Thymus (tissue), 11 donors: ENCODE measurements around the gene ASIC2. TPM values are rescaled to one million over a fixed set of nuclear protein-coding genes. Genes with fewer than 3 reads are reported as not detected.

Experiments
- DNase-seq, 9 donors: peaks; one replicate each; pipeline ENCODE4 v3.0.0-alpha.2; 2013; ENCODE audit warnings: low spot score in 9 of 9, low read depth in 6 of 9, missing footprints in 1 of 9
- H3K27ac ChIP-seq, 2 donors: one replicate each; pipeline ENCODE4 v1.5.1; 2013; ENCODE audit warnings: control low read depth in 1 of 2, low read depth in 1 of 2, low read length in 1 of 2, mild to moderate bottlenecking in 1 of 2, moderate library complexity in 1 of 2
- H3K27me3 ChIP-seq, 2 donors: one replicate each; pipeline ENCODE4 v1.5.1; 2013; ENCODE audit warnings: low read length in 1 of 2; ENCODE audit not compliant: control insufficient read depth in 2 of 2, insufficient read depth in 1 of 2
- H3K36me3 ChIP-seq, 2 donors: one replicate each; pipeline ENCODE4 v1.5.1; 2013; ENCODE audit warnings: low read length in 1 of 2, mild to moderate bottlenecking in 1 of 2, moderate library complexity in 1 of 2; ENCODE audit not compliant: control insufficient read depth in 2 of 2, insufficient read depth in 2 of 2
- H3K4me1 ChIP-seq, 2 donors: one replicate each; pipeline ENCODE4 v1.5.1; 2013; ENCODE audit warnings: low read length in 2 of 2; ENCODE audit not compliant: control insufficient read depth in 2 of 2, insufficient read depth in 2 of 2
- H3K4me3 ChIP-seq, 2 donors: one replicate each; pipeline ENCODE4 v1.5.1; 2013; ENCODE audit warnings: low read length in 2 of 2, control low read depth in 1 of 2, mild to moderate bottlenecking in 1 of 2
- H3K9me3 ChIP-seq, 2 donors: one replicate each; pipeline ENCODE4 v1.5.1; 2013; ENCODE audit warnings: low read length in 1 of 2, mild to moderate bottlenecking in 1 of 2; ENCODE audit not compliant: control insufficient read depth in 2 of 2, insufficient read depth in 1 of 2
- WGBS: extraction: QIAGEN DNeasy Blood & Tissue Kit; methylation state at CpG from one replicate; pipeline ENCODE4 v1.1.7; 2013; 5-methylcytosine and 5-hydroxymethylcytosine counted together
- polyA plus RNA-seq: library from polyadenylated mRNA; stranded (reverse); fragments of 200-250 nt; gene quantifications from one replicate; pipeline ENCODE4 v1.2.3, GENCODE V29; 2013
- total RNA-seq: library from RNA; stranded (reverse); fragments of 120-200 nt; gene quantifications from one replicate; pipeline ENCODE4 v1.2.4, GENCODE V29; 2013
- donor health status: healthy.

ASIC2 gene
- total and polyA plus RNA-seq, 2 donors, result 0.09 to 0.14 TPM

- peak overlapping the region in 1 of 2 donors; percentile 10 for H3K4me3 ChIP-seq
- H3K4me1 ChIP-seq, result no peaks in the 10 kb centered on the region
- WGBS, result 3% methylated on average over 71 of the region's 72 CpGs
- H3K27me3 ChIP-seq, result peaks cover 50 to 55% of the 10 kb centered on the region in 2 donors
- no peaks in the 10 kb centered on the region for H3K36me3 ChIP-seq
- DNase-seq, result no peak
- peaks cover 0 to 1% of the 10 kb centered on the region in 2 donors for H3K9me3 ChIP-seq
- no peak overlapping the region for H3K27ac ChIP-seq
These were observed 704 bp downstream of the ASIC2 start for GRCh38 chr17:33292201-33292980.

DNA sequence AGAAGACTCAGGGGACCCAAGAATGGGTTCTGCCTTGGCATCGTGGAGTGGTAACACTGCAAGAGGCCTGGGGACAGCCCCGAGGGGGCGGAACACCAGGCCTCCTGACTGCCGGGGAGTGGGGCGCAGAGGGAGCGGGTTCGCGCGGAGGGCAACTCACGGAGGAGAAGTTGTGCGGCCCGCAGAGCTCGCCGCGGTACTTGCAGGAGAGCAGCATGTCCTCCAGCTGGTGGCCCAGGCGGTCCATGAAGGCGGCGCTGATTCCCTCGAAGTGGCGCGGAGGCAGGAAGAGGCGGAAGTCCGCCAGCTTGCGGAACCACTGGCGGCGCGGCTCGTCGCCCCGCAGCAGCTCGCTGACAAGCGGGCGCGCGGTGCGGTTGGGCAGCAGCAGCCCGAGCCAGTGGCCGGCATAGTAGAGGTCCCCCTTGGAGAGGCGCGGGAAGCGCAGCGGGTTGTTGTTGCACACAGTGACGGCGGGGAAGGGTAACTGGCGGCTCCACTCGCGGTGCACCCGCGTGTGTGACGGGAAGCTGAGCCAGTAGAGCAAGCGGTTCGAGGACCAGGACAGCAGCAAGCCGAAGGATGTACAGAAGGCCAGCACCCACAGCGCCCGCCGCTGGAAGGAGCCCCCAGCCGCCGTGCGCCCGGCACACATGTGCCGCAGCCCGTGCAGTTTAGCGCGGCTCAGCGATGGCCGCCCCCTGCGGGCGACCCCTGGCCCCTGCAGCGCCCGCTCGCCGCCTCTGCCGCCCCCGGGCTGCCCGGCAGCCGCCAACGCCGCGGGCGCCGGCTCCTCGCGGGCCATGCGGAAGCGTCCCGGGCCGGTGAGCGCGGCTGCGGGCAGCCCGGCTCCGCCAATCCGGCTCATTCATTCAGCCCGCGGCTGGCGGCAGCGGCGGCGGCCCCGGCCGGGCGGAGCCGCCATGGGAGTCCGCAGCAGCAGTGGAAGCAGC is 1.6 kb downstream of the ASIC2 start:
- H3K4me3 ChIP-seq, result peak overlapping the region in 1 of 2 donors; percentile 10
- no peak for DNase-seq
- WGBS, result 3% methylated on average over 104 of the region's 104 CpGs
- H3K36me3 ChIP-seq, result no peaks in the 10 kb centered on the region
- H3K27ac ChIP-seq, result no peak overlapping the region
- peaks cover 0 to 1% of the 10 kb centered on the region in 2 donors for H3K9me3 ChIP-seq
- H3K27me3 ChIP-seq, result peaks cover 50 to 55% of the 10 kb centered on the region in 2 donors
- H3K4me1 ChIP-seq, result no peaks in the 10 kb centered on the region

DNA sequence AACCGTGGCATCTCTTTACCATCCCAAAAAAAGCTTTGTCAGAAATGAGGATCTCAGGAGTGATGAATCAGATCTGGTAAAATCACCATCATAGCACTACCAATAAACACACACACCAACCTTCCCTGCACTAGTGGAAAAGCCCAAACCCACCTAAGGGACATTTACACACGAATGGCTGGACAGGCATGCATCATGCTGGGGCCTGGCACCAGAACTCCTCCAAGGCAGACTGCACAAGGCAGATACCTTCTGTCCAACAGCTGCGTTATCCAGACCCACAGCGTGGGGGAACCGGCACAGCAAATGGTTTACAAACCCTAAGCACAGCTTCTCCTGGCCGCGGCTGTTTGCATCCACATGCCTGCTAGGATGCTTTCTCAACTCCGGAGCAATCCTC is 2.8 kb downstream of the ASIC2 start:
- H3K27me3 ChIP-seq, result peaks cover 50 to 55% of the 10 kb centered on the region in 2 donors
- no peak for DNase-seq
- peaks cover 0 to 1% of the 10 kb centered on the region in 2 donors for H3K9me3 ChIP-seq
- H3K4me1 ChIP-seq, result no peaks in the 10 kb centered on the region
- 85% methylated on average over 8 of the region's 8 CpGs for WGBS
- H3K4me3 ChIP-seq, result no peak overlapping the region
- H3K36me3 ChIP-seq, result no peaks in the 10 kb centered on the region
- no peak overlapping the region for H3K27ac ChIP-seq

GRCh38 chr17:33288954-33289353 is 4.1 kb downstream of the ASIC2 start:
- H3K4me3 ChIP-seq, result no peak overlapping the region
- no peak for DNase-seq
- H3K36me3 ChIP-seq, result no peaks in the 10 kb centered on the region
- 42% methylated on average over 1 of the region's 1 CpG for WGBS
- H3K27ac ChIP-seq, result no peak overlapping the region
- H3K27me3 ChIP-seq, result peaks cover 46 to 48% of the 10 kb centered on the region in 2 donors
- no peaks in the 10 kb centered on the region for H3K4me1 ChIP-seq
- peaks cover 0 to 1% of the 10 kb centered on the region in 2 donors for H3K9me3 ChIP-seq

DNA sequence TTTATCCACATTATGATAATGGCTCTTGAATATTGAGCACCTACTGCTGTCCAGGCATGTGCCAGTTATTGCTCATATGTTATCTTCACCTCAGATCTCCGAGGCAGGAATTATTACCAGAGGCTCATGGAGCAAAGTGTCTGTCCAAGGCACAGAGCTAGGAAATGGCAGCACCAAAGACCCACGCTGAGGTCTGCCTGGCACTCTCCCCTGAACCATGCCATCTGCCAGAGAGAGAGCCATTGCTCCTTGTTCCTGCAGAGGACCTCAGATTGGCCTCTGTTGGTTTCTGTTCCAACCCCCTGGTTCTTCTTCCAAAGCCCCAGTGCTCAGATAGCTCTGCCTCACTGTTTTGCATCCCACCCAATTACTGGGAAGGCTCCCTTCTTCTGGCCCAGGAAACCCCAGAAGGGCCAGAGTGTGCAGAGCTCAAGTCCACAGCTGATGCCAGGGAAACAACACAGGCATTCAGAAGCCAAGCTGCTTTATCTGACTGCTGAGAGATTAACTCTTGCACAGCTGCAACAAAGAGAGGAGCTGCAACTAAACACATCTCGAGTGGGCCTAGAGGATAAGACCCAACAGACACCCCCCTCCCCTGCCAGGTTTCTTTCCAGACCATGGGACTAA is 5.9 kb downstream of the ASIC2 start:
- Histone ChIP-seq H3K4me1 (no peaks in the 10 kb centered on the region), H3K4me3 (no peak overlapping the region), H3K27me3 (peaks cover 29 to 33% of the 10 kb centered on the region in 2 donors), H3K9me3 (no peaks in the 10 kb centered on the region), H3K27ac (no peak overlapping the region), H3K36me3 (no peaks in the 10 kb centered on the region)
- no peak for DNase-seq
- 76% methylated on average over 3 of the region's 3 CpGs for WGBS

- Histone ChIP-seq H3K36me3 (no peaks in the 10 kb centered on the region), H3K9me3 (no peaks in the 10 kb centered on the region), H3K4me1 (no peaks in the 10 kb centered on the region), H3K4me3 (no peak overlapping the region), H3K27me3 (peaks cover 14 to 15% of the 10 kb centered on the region in 2 donors), H3K27ac (no peak overlapping the region)
- WGBS, result 84% methylated on average over 3 of the region's 3 CpGs
- DNase-seq, result no peak
These were observed 7.7 kb downstream of the ASIC2 start for GRCh38 chr17:33285413-33285812.

DNA sequence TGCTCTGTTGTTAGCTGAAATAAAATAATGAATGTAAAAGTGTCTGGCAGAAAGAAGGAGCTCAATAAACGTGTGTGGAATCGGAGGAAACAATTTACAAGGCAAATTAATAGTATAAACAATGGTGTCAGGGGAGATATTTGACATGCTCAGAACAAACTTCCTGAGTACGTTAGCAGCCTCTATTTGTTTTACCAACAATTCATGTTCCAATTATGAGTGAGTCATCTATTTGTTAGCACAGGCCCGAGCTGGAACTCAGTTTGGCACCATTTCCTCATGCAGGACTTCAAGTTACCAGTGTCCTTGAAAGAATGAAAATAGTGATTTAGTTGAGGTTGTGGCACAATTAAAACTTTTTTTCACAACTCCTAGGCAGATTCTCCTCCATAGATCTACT is 9.1 kb downstream of the ASIC2 start:
- Histone ChIP-seq H3K36me3 (no peaks in the 10 kb centered on the region), H3K27me3 (peaks cover under 1 to 4% of the 10 kb centered on the region in 2 donors), H3K4me1 (no peaks in the 10 kb centered on the region), H3K4me3 (no peak overlapping the region), H3K9me3 (no peaks in the 10 kb centered on the region), H3K27ac (no peak overlapping the region)
- 56% methylated on average over 4 of the region's 4 CpGs for WGBS
- no peak for DNase-seq

- no peak overlapping the region for H3K27ac ChIP-seq
- no peak for DNase-seq
- WGBS, result 83% methylated on average over 8 of the region's 8 CpGs
- no peaks in the 10 kb centered on the region for H3K36me3 ChIP-seq
- no peaks in the 10 kb centered on the region for H3K4me1 ChIP-seq
- no peaks in the 10 kb centered on the region for H3K9me3 ChIP-seq
- peaks cover 0 to 2% of the 10 kb centered on the region in 2 donors for H3K27me3 ChIP-seq
- H3K4me3 ChIP-seq, result no peak overlapping the region
These were observed 12.7 kb downstream of the ASIC2 start for GRCh38 chr17:33280162-33280943.
